ENCODE results near the gene USP7.
"Not testable (repeated sequence)": the region's sequence is repeated elsewhere in the genome, so short reads cannot be mapped to it uniquely, and the experiment has no call there.

USP7 gene

GRCh38 chr16:8971416-8971815, 7.7 kb upstream of the USP7 start:
- no peak for DNase-seq

GRCh38 chr16:8969202-8969897, 5.6 kb upstream of the USP7 start:
- not testable (repeated sequence) for DNase-seq

- DNase-seq: not testable (repeated sequence)
These were observed 4.3 kb upstream of the USP7 start for GRCh38 chr16:8968054-8968453.

DNA sequence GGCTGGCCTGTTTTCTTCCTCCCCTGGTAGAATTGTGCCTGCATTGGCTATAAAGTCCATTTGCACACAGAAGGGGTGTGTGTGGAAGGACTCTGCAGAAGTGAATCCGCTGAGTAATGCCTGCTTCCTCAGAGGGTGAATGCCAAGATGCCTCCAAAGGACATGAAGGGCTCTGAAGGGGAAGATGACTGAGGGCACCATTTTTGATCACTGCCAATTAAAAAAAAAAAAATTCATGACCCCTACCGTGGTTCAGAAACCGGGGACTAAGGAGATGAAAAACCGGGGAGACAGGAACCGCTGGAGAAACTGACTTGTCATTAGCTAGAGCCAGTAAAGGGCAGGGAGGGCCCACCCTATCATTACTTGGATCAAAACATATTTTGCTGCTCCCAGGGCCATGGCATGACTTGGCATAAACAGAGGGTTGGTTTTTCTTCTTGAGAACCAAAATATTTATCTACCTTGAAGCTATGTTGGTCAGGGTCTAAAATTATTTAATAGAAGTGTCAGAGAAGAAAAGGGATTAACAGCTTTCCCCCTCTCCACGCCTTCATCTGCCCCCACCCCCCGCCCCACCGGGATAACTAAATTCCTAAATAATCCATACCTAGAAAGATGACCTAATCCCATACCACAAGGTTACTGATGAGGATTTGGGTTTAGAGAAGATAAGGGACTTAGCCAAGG, 3.6 kb upstream of the USP7 start:
- no peak for DNase-seq

DNA sequence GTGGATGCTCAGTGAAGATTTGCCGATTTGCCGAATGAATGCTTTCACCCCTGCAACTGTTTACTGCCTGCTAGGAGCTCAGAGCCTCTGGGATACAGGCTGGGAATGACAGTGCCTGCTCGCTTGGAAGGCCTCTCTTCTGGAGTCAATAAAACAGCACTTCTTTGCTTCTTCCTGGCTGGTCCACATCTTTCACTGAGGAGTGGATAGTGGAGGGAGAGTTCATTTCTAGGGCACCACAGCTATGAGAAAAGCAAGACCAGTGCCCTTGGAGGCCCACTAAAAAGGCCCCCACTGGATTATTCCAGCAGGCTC, 3.1 kb upstream of the USP7 start:
- DNase-seq: no peak

GRCh38 chr16:8964462-8964861, 756 bp upstream of the USP7 start:
- DNase-seq: no peak

GRCh38 chr16:8963010-8963820, 491 bp downstream of the USP7 start:
- DNase-seq: no peak

DNA sequence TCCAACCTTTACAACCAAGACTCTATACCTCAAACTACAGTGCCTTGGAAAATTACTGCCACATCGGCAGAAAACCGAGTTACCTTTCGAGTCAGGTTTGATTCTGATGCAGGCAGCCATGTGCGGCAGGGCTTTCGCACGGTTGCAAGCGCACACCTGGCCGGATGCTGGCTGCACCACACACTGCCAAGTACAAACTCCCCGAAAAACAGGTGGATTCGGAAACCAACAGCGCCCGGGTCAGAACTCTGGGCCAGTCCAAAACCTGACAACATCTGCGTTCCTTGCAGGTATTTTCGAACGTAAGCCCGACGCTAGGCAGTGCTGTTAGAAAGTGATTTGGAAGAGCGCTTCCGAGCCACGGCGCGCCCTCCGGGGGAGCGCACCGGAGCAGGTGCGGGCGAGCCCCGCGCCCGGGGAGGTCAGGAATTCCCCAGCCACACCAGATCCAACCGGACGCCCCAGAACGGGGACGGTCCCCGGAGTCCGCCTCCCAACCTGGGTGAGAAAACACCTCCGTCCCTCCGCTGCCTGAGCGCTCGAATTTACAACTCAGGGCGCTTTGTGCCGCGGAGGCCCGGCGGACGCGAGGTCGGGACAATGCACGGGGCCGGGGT, 1.2 kb downstream of the USP7 start:
- DNase-seq: peak; percentile 36

GRCh38 chr16:8961811-8962390, 1.8 kb downstream of the USP7 start:
- DNase-seq: no peak

DNA sequence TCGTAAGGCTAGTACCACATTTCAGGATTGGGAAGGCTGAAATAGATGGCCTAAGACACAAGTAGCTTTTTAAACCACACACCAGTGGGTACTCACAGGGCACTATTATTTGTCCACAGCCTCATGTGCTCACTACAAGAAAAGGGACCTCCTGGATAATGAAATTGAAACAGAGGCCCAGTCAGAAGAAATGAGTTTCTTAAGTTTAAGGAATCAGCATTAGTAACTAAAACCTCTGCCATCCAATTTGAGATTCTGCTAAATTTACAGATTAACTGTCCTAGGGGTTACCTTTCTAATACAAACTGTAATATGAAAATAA, 3.0 kb downstream of the USP7 start:
- no peak for DNase-seq

DNA sequence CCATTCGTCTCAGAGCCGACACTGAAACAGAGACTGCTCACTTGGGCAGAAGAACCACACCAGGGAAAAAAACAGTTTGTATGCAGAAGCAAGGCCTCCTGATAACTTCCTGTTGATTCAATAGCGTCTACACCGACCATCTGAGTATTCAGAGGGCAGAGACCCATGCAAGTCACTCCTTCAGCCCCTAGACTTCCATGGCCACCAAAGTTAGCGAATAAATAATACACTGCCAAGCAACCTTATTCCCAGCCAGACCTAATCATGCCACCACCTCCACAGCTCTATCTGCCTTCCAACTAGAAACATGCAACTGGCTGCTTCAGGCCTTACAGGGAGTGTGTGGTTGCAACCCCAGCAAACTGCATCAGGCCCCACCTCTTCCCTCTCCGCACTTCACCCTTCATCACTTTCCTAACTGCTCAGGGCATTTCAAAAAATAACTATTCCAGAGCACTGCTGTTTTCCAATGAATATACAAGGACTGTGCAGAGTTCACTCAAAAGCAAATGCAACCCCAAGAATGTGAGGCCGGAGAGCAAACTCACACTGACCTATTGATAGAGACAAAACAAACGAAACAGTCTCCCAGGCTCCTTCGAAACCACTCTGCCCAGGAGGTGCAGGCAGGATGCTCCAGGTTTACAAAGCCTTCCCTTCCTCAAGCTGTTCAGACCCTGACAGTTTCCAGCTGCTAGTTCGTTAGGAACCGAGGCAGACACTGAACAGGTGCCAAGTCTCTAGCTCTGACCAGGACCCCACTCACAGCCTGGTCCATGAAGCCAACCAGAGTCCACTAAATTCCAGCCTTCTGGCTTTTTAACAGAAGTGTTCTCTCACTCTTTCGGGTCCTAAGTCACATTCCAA, 3.6 kb downstream of the USP7 start:
- no peak for DNase-seq

DNA sequence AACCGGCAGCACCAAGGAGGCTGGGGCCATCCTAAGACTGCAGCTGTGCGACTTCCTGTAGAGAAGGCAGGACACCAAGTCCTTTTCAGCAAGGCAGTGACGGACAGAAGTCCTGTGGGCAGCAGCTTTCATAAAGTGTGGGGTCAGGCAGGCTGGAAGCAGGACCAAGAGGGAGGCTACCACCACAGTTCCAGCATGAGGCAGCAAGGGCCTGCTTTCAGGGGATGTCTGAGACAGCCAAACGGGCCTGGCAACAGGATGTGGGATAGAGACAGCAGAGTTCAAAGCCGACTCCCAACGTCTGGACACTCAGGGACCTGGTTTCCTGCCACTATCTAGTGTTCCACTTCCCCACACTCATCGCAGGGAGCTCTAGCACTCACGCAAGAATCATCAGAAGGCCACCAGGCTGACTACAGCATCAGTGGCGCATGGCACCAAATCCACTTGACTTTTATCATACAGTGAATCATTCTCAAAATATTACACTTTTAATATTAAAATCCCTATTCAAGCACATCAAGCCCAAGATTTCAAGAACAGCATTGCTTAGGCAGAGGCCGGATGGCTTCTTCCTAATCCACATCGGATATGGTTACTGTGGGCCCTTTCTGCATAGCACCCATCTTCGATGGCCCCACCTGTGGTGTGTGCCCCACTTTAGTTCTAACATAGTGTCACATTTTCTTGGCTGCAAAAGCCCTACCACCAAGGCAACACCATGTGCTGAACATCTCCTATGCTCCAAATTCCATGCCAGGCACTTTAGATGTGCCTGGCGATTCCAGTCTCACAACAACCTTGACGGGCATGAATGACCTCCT, 5.2 kb downstream of the USP7 start:
- no peak for DNase-seq

- no peak for DNase-seq
These were observed 6.1 kb downstream of the USP7 start for GRCh38 chr16:8957509-8958157.

DNA sequence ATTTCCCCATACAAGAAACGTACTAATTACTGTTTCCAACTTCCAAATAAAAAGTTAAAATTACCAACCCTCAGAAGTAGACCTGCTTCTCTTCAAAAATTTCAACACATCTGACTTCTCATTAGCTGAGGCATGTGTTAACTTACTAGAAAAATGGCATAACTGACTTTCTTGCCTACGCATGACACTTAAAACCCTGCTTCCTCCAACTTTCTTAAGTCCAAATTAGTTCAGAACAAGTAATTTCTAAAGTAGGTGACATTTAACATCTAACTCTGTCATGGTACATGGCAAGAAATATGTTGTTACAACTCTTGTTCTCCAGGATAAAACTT, 6.7 kb downstream of the USP7 start:
- no peak for DNase-seq

- no peak for DNase-seq
These were observed 7.2 kb downstream of the USP7 start for GRCh38 chr16:8956265-8957062.

DNA sequence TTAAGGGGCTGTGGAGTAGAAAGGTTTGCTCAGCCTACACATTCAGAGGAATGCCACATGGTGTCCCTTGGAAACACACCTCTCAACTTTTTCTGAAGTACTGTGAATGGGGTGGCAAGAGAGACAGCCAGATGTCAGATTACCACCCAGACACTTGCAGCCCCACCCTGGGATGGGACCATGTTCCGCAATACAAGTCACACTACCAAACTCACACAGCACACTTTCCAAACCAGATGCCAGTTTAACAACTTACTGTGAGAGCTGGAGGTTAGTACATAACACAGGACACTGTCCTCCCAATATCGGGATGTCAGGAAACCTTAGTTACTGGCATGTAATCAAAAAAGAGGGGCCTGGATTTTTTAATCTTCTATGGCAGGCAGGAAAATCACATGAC, 7.9 kb downstream of the USP7 start:
- no peak for DNase-seq

DNA sequence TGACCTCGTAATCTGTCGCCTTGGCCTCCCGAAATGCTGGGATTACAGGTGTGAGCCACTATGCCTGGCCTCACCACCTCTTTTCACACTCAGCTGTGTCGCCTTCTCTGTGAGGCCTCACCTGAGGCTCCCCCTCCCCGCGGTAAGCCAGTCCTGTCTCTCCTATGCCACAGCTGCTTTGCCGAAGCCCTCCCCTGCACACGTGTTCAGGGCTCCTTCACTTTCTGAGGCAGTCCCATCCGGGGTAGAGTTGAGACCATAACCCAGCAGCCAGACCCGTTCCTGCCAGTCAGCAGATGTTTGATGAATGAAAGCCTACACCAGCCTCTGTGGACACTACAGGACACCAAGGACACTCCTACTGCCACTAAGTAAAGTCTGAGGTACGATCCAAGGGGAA, 10.6 kb downstream of the USP7 start:
- no peak for DNase-seq

DNA sequence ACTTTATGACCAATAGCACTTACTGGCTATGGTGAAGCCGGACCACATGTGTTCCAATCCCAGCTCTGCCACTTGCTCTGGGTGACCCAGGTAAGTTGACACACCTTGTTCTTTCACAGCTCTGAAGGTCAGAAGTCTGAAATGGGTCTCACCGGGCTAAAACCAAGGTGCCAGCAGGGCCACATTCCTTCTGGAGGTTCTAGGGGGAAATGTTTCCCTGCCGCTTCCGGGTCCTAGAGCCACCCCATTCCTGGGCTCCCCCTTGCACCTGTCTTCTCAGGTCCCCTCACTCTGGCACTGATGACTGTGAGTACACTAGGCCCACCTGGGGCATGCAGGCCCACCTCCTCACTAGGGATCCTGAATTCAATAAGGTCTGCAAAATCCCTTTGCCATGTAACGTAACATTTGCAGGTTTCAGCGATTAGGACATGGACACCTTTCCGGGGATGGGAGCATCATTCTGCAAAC, 11.4 kb downstream of the USP7 start:
- DNase-seq: no peak

DNA sequence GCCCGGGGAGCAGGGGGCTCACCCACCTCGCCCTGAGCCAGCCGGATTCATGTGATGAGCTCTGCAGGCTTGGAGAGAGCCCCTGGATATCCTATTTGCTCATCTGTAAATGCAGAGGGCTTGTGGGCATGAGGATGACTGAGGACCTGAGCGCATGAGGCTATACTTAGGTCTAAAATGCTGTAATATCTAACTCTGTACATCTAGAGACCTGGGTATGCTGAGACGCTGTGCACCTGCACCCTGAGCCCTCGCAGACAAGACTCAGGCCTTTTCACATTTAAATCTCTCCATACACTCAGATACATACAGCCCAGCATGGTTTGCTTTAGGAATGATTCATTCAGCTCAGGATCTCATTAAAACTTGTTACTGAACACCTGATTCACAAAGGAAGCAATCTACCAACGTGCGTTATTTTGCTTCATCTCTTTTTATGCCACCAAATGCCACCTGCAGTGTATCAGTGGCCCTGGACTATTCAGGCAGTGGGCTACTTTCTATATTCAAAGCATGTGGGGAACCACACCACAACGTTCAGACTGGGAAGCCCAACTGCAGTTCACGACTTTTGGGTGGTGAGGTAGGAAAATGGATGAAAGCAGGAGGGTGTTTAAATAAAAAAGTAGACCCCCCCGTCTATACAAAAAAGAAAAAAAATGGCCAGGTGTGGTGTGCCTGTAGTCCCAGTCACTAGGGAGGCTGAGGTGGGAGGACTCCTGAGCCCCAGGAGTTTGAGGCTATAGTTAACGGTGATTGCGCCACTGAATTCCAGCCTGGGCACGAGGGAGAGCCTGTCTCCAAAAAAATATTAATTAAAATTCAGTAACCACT, 12.0 kb downstream of the USP7 start:
- DNase-seq: no peak
